Daoy (cell line): ENCODE measurements around the gene MDH1B. TPM values are rescaled to one million over a fixed set of nuclear protein-coding genes. Genes with fewer than 3 reads are reported as not detected.

Source experiments
- DNase-seq: peaks from one replicate; pipeline ENCODE4 v3.0.0-alpha.2; 2015; ENCODE audit warnings: low read depth
- total RNA-seq: library from RNA; depleted of rRNA; stranded (reverse); fragments of >200 nt; shearing (Covaris generic); gene quantifications from 2 replicates; pipeline ENCODE4 v1.2.3, GENCODE V29; 2014; rRNA removed

MDH1B gene
- total RNA-seq, 1 experiment from 2014 or later, result 6.3 TPM

GRCh38 chr2:206693399-206694137 lies 71.6 kb downstream of the MDH1B start:
- DNase-seq, result peak; percentile 46

DNA sequence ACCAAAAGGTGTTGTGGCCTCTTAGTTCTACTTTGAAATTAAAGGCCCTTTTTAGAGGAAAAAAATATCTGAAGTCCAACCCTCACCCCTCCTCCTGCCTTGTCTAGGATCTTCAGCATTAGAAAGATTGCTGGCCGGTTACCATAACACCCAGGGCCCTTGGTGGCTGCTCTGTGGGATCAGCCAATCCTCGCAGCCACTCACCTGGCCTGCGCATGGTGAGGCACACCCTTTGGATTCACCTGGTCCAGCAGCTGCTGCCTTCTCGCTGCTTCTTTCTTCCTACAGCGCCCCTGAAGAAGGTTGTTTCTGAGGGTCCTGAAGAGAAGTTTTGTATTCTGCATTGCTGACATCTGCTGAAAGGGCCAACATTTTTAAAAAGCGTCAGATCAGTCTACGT lies 72.2 kb downstream of the MDH1B start:
- no peak for DNase-seq

DNA sequence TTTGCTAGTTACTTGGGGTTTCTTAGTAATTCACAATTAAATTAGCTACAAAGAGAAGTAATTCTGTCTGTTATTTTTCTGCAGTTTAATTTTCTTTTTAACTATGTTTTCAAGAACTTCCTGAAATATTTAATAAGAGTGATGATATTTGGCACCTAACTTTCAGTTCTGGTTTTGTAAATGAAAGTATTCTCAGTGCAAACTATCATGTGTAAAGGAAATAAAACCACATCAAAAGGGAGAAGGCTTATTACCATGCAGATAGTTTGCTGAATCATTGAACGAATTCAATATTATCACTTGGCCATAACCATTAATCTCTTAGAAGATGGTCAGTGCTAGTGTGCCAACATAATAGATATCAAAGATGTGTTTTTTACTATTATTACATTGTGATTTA lies 76.1 kb downstream of the MDH1B start:
- DNase-seq, result no peak

GRCh38 chr2:206688453-206688852 lies 76.7 kb downstream of the MDH1B start:
- DNase-seq, result no peak

Other genes with a start within 250 kb of the MDH1B start
- not detected in 2 replicates for gene FAM237A, start 122.8 kb downstream of the MDH1B start, total RNA-seq
- not detected in 2 replicates for gene DYTN, start 46.9 kb downstream of the MDH1B start, total RNA-seq
- 59.7 and 69.0 TPM in 2 replicates for gene FASTKD2, start 278 bp upstream of the MDH1B start, total RNA-seq
- not detected in 2 replicates for gene CPO, start 174.2 kb upstream of the MDH1B start, total RNA-seq